GM19324 (cell line): Measurements from ENCODE around the gene PLLP.
"Not testable (repeated sequence)": the region's sequence is repeated elsewhere in the genome, so short reads cannot be mapped to it uniquely, and the experiment has no call there.

ENCODE experiments used
- ATAC-seq: cut with Tn5 transposase; IDR thresholded peaks from one replicate; pipeline ENCODE4 v1.9.1; 2021; ENCODE audit warnings: mild to moderate bottlenecking, moderate library complexity; ENCODE audit not compliant: unreplicated experiment, low FRiP score

PLLP gene

DNA sequence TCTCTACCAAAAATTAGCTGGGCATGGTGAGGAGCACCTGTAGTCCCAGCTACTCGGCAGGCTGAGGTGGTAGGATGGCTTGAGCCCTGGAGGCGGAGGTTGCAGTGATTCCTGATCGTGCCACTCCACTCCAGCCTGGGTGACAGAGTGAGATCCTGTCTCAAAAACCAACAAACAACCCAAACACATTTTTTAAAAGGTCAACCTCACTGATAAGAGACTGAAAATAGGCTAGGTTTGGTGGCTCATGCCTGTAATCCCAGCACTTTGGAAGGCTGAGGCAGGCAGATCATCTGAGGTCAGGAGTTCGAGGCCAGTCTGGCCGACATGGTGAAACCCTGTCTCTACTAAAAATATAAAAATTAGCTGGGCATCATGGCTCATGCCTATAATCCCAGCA, 8.5 kb downstream of the PLLP start:
- not testable (repeated sequence) for ATAC-seq

DNA sequence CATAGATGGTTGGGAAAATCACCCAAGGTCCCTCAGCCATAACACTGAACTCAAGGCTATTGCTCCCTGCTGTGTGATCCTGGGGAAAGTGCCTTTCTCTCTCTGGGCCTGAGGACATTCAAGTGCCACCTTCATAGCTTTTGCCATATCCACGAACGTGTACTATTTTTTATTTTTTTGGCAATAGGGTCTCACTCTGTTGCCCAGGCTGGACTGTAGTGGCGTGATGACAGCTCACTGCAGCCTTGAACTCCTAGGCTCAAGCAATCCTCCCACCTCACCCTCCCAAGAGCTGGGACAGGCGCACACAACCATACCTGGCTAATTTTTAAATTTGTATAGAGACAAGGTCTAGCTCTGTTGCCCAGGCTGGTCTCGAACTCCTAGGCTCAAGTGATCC, 10.6 kb downstream of the PLLP start:
- ATAC-seq = no peak

DNA sequence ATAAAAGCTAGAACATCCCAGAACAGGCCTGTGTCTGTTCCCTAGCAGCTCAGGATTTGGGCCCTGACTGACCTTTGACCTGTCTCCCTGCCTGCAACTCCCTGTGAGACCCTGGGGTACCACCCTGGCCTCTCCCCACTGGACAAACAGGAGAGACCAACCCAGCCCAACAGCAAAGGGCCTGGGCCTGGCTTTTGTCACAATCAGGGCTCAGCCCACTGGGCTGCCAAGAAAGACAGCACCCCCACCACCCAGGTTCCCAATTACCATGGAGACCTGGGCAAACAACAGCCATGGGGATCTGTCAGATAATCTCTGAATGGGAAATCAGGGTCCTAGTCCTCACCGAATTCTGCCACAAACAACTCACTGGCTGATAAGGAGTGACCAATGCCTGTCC, 11.1 kb downstream of the PLLP start:
- no peak for ATAC-seq

DNA sequence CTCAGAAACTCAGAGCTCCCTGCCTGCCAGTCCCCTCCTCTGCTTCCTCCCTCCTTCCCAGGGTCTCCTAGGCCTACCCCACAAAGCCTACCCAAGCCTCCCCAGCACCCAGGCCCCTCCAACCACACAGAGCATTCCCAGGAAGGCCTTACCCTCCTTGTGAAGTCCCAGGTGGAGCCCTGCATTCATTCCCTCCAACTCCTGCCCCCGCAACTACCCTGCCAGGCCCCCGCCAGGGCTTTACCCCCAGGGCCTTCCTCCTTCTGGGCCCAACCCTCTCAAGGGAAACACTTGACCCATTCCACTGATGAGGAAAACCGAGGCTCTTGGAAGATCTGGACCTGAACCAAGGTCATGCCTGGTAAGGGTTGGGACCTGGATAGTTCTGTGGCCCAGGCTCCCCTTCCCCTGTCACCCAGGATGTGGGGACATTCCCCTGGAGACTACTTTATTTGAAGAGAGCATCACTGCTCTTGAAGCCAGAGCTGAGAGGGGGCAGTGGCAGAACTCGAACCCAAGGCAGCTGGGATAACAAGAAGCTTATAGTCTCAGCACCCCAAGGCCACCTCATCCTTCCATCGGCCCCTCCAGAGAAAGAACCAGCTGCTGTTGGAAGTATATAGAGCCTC, 12.5 kb downstream of the PLLP start:
- no peak for ATAC-seq

DNA sequence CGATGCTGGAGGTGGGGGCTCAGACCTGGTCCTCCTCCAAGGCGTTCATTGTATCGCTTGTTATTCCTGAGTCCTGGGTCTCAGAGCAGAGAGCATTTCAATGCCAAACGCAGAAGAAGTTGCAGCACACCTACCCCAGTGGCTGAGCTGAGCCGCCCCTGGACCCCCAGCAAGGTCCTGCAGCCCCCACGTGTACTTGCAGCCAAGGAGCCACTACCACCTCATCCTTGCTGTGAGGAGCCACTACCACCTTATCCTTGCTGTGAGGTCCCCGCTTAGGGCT, 13.5 kb downstream of the PLLP start:
- ATAC-seq = no peak

DNA sequence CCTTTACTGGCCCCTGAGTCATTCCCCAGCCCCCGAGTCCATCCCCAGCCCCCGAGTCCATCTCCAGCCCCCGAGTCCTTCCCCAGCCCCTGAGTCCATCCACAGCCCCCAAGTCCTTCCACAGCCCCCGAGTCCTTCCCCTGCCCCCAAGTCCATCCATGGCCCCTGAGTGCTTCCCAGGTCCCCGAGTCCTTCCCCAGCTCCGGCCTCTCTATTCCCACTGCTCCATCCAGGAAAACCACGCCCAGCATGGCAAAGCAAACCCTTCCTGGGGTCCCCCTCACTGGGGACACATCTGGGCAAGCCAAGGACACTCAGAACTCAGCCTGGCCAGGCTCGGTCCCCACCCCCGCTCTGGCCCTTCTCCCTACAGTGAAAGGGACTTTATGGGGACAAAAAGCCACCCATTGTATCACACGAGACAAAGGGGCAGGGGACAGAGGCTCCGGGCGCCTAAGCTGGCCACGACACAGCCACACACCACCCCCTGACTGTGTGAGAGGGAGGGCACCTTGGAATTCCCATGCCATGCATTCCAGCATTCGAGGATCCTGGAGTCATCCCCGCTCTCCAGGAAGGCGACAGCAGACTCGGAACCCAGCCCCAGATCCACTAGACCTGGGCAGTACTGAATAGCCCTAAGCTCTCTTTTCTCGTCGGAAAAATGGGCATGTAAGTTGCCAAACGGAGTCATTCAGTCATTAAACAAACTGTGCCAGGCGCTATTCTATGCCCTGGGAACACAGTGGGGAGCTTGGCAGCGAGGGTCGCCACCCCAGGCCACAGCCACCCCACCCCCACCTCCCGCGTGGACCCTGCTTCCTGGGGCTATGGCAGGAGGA, 14.0 kb downstream of the PLLP start:
- ATAC-seq = no peak

DNA sequence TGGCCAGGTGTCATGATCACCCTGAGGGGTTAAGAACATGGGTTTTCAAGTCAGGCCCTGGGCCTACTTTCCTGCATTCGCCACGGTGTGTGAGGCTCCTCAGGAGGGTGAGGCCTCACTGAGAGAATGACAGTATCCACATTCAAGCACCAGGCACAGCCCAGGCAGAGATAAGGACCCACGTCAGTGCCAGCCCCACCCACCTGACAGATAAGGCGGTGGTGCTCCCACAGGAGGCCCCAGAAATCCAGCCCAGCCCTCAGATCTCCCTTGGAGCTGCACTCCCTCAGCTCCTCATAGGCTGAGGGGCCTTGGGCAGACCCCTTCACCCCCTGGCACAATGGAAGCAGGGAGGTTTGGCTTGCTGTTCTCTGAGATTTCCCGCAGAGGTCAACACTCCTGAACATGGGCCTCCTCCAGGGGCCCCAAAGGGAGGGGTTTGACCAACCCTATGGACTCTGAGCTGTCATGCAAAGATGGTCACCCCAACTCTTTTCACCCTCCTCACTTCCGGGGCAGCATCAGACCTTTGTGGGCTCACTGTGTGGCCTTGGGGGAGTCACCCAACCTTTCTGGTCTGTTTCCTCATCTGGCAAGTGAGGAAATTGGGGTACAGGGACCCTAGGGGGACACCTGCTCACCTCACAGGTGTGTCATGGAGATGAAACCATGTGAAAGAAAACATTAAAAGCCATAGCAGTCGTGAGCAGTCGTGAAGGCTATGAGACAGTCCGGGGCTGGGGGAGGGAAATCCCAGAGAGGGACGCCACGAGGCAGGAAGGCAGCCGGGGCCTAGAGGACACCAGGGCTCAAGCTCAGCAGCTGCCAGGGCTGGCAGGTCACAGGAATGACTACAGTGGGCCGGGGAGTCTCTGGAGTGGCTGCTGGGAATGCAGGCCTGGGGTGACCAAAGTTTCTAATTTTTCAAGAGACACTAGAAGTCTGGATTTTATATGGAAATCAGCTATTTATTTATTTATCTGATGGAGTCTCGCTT, 15.4 kb downstream of the PLLP start:
- no peak for ATAC-seq

DNA sequence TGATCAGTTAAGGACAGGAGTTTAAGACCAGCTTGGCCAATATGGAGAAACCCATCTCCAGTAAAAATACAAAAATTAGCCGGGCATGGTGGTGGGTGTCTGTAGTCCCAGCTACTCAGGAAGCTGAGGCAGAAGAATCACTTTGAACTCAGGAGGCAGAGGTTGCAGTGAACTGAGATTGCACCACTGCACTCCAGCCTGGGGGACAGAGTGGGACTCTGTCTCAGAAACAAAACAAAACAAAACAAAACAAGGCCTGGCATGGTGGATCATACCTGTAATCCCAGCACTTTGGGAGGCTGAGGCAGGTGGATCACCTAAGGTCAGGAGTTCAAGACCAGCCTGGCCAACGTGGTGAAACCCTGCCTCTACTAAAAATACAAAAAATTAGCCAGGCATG, 17.1 kb downstream of the PLLP start:
- ATAC-seq = not testable (repeated sequence)

DNA sequence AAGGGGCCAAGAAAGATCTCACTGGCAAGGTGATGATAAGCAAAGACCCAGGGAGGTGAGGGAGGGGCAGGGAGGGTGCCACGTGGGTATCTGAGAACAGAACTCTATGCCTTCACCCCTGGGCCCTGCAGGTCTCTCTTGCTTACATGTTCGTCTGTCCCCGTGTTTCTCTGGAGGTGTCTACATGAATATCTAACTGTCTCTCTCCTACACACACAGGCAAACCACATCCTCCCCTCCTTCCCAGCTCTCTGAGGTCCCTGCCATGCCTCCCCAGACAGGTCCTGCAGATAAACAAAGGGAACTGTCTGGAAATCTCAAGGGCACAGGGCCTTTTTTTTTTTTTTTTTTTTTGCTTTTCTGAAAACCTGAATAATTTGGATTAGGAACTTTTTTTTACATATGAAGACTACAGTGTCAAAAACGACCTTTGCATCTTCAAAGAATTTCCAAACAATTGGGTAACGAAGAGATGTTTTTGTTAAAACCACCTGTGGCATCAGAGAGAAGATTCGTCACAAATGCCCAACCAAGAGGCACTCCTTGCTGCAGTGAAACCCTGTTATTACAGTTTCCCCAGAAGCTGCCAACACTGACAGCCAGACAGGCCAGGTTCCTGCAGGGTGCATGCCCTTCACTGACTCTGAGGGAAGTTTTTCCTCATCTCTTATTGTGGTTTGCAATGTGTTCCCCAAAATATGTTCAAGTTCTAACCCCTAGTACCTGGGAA, 17.8 kb downstream of the PLLP start:
- ATAC-seq = no peak

DNA sequence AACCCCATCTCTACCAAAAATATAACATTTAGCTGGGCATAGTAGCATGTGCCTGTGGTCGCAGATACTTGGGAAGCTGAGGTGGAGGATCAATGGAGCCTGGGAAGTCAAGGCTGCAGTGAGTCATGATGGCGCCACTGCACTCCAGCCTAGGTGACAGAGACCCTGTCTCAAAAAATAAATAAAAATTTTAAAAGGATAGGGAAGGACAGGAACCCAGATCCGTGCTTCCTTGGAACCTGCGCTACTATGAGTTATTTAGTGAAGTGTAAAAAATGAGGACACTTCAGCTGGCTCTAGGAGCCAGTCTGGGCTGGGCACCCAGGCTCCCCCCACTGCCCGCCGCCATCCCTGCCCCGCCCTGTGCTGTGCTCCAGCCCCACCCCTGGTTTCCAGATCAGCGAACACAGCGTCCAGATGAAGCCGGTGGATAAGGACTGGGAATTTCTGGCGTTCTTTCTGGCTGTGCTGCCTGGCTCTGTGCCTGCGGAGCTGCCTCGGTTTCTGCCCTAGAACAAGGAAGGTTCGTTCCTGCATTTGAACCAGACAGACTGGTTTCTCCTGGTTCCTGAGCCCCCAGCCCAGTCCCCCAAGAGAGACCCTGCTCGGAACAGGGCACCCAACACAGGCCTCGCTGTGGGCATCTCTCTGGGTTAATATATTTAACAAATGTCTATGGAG, 18.5 kb downstream of the PLLP start:
- no peak for ATAC-seq

DNA sequence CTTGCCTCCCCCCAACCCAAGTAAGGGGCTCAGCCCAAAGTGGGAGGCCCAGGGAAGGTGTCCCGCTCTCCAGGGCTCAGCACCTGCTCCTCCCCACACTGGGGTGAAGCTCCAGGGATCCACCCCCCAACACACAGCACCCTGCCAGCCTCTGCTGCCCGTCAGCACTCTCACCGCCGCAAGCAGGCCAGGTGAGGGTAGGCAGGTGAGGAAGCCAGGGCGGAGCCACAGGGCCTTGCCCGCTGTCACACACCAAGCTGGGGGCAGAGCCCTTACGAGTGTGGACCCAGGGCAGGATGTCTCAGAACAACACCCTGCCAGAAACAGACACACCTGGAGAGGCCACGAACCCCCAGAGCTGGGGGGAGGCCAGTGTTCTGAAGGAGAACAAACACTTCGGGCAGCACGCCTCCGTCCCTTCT, 19.5 kb downstream of the PLLP start:
- no peak for ATAC-seq

DNA sequence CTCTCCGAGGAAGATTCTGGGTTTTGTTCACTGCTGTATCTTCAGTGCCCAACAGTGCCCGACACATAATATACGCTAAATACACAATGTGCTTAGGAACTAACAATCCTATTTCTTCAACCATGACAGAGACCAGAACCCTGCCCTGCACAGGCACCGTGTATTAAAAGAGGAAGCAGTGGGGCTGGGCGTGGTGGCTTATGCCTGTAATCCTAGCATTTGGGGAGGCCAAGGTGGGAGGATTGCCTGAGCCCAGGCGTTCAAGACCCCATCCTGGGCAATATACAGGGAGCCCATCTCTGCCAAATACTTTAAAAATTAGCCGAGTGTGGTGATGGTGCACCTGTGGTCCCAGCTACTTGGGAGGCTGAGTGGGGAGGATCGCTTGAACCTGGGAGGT, 20.1 kb downstream of the PLLP start:
- ATAC-seq = no peak

DNA sequence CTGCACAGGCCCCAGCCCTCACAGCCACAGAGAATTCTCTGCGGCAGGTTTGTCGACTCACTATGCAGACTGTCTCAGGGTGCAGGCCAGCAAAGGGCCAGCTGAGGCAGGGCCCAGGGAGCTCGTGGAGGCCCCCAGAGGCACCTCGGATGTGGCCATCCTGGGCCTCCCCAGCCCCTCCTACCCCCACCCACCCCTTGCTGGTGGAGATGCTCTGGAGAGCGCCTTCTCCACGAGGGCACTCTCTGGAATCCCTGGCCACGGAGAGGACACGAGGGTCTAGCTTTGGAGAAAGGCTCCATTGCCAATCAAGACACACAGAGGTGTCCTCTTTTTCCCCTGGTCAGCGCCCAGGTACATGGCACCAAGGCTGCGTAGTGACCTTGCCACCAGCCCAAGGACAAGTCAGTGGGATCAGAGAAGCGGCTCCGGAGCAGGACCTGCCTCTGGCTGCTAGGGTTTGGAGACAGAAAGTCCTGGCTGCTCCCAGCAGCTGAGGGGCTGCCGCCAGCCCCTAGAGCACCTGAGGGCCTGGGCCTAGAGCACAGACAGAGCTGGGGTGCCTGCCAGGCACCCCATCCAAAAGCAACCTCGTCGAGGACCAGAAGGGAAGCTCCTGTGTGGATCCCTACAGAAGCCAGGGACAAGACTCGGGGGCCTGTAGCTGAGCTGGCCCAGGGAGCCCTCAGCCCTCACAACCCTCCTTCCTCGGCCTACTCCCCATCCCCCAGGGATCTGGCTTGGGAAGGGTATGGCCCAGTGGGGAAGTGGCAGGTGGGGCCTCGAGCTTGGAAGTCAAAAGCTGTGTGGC, 20.7 kb downstream of the PLLP start:
- no peak for ATAC-seq

DNA sequence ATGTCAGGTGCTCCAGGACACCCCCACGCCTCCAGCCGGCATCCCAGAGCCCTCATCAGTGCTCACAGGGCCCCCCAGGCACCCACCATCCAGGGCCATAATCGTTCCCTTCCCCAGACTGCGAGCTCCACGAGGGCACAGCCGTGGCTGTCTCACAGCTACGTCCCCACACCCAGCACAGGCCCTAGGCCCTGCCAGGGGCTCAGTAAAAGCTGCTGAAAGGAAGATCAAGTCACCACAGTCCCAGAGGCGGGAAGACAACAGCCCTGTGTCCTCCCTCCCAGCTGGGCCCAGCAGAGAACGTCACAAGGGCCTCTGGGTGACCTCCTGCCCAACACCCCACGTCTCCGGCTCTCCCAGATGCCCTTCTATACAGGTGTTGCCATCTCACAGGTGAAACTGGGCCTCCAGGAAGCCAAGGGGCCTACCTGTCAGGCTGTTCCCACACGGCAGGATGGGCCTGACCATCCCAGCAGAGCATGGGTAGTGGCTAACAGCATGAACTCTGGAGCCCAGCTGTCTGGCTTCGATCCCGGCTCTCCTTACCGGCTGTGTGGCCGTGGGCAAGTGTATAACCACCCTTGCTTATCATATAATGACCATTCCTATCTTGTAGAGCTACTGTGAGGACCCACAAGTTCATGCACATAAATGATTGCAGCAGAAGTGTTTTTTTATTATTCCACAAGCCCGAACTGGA, 21.5 kb downstream of the PLLP start:
- ATAC-seq = no peak

DNA sequence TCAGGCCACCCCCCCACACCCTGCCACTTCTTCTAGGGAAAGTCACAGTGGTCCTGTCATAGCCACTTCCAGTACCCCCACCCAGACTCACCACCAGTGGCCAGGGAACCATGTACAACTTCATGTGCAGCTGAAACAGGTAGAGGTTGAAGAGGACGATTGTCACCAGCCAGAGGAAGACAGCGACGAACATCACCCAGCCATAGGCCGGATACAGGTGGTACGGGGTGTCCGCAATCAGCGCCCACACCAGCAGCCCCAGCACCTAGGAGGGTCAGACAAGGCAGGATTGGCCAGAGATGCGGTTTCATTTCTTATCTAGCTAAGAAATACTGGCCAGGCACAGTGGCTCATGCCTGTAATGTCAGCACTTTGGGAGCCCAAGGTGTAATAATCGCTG, 22.7 kb downstream of the PLLP start:
- no peak for ATAC-seq

DNA sequence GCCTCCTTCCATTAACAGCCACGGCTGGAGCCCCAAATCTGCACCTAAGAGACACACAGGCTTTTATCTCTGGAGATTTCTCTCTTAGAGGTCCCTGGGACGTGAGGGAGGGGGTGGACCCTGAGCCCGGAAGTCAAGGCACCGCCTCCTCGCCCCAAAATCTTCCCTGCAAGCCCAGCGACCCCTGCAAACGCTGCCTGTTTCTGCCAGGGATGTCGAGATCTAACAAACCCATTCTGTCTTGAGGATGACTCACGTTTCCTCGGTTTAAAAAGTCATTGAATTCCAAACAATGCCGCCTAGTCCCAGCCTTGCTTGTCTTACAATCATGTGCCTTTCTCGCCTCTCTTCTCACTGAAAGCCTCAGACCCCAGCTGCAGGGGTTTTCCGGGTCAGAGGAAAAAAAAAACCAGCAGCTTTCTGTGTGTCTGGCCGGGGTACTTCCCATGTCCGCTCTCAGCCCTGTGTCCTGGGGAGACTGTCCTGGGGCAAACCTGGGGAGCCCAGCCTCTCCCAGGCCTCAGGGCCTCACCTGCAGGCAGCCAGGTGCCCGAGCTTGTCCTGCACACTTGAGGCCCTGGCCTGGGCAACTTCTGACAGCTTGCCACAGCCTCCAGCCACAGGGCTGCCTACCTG, 24.1 kb downstream of the PLLP start:
- no peak for ATAC-seq

DNA sequence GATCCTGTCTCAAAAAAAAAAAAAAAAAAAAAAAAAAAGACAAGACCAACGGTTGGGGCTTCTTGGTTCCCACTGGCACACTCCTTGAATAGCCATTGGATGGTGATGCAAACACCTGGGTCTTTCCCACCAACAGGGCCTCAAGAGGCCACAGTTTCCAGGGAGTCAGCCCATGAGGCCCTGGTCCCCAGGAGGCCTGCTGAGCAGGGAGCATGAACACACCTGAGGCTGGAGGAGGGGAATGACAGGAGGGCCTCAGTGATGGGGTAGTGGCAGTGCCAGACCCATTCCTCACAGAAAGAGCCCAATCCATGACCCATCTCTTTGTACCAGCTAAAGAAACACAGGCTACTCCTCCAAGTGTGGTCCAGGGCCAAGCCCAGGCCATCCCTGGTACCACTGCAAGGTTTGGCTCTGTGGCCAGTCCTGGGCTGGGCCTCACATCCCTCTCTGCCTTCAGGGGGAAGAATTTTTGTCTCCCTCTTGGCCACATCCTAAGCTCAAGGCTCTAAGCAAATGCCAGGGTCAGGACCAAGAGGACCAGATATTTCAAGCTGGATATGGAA, 25.5 kb downstream of the PLLP start:
- no peak for ATAC-seq
